ENCODE data around the gene TMEM106A. TPM values are rescaled to one million over a fixed set of nuclear protein-coding genes. Genes with fewer than 3 reads are reported as not detected.
A peak's percentile ranks its signal among the peaks of the same experiment; 100 is the strongest.
"Not testable (repeated sequence)": the region's sequence is repeated elsewhere in the genome, so short reads cannot be mapped to it uniquely, and the experiment has no call there.

The TMEM106A gene
- polyA plus RNA-seq, 2 of the 4 experiments (the other 2 are of a cell fraction) = 1.2 to 2.6 TPM

DNA sequence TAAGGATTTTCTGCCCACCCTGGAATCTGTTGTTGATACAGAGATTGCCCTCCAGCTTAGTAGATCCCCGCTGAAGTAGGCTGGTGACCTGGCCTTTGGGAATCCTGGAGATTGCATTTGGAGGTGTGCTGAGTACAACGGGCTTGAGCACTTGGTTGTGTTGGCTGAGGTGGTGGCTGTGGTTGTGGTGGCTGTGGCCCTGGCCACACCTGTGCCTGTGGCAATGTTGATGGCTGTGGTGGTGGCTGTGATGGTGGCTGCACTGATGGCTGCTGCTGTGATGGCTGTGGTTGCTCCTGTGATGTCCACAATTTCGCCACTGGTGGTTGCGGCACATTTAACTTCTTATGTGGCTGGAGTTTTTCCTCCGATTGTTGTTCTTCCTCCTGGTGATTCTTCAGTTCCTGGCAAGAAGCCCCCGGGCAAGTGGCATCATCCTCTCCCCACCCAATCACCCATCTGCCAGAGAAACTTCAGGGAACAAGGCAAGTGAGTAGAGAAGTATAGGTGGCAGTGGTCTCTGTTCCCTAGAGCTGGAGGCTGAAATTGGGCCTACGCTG is 12.6 kb downstream of the TMEM106A start (continued):
- no peak for TF ChIP-seq ESRRA (IDR thresholded peaks at IDR 0.05; ENCODE audit: borderline replicate concordance, low read length)

DNA sequence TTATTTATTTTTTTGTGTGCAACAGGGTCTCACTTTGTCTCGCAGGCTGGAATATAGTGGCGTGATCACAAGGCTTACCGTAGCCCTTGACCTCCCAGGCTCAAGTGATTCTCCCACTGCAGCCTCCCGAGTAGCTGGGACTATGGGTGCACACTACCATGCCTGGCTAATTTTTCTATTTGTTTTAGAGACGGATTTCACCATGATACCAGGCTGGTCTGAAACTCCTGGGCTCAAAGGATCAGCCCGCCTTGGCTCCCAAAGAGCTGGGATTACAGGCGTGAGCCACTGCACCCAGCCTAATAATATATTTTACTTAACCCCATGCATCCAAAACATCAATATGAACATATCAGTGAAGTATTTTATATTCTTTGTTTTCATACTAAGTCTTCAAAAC is 14.7 kb downstream of the TMEM106A start:
- DNase-seq (ENCODE audit: low read depth in 1 of 2, low spot score in 1 of 2) = no peak
- ChIA-PET CTCF (interaction anchor here (1.0 to 2.3 kb wide), 4 partner anchors 9 to 84 kb away, joined by 3 to 13 read pairs (median 4); no protein-coding TSS in a partner anchor), POLR2A (interaction anchor here (1.4 to 3.4 kb wide), 2 partner anchors 15 to 89 kb away, joined by 3 to 30 read pairs; partner anchors contain the start of gene TMEM106A)
- FAIRE-seq = no peak
- Histone ChIP-seq H3K4me2 (no peak overlapping the region), H3K4me1 (no peaks in the 10 kb centered on the region), H3K9me3 (no peaks in the 10 kb centered on the region), H3K27ac (no peak overlapping the region), H3K4me3 (no peak overlapping the region)
- TF ChIP-seq RARB (CRISPR knock-in tag; IDR thresholded peaks at IDR 0.05) (no peak), TFCP2L1 (CRISPR knock-in tag; IDR thresholded peaks at IDR 0.05) (no peak), GATA3 (IDR thresholded peaks at IDR 0.05; ENCODE audit: borderline replicate concordance) (no peak), MAFK (IDR thresholded peaks at IDR 0.05; ENCODE audit: partially characterized antibody) (no peak), NR3C1 (IDR thresholded peaks at IDR 0.05) (no peak), HDAC2 (IDR thresholded peaks at IDR 0.05) (no peak), POLR2AphosphoS2 (conservative IDR thresholded peaks at IDR 0.05; ENCODE audit: low read length) (no peak), CEBPB (IDR thresholded peaks at IDR 0.05) (no peak), JUNB (IDR thresholded peaks at IDR 0.05) (no peak), RFX5 (IDR thresholded peaks at IDR 0.05) (no peak), REST (IDR thresholded peaks at IDR 0.05) (no peak), RCOR1 (IDR thresholded peaks at IDR 0.05; ENCODE audit: low read depth, low read length) (no peak), NFE2L2 (conservative IDR thresholded peaks at IDR 0.05; ENCODE audit: low read length) (no peak)
- TF ChIP-seq, protein P1, sequence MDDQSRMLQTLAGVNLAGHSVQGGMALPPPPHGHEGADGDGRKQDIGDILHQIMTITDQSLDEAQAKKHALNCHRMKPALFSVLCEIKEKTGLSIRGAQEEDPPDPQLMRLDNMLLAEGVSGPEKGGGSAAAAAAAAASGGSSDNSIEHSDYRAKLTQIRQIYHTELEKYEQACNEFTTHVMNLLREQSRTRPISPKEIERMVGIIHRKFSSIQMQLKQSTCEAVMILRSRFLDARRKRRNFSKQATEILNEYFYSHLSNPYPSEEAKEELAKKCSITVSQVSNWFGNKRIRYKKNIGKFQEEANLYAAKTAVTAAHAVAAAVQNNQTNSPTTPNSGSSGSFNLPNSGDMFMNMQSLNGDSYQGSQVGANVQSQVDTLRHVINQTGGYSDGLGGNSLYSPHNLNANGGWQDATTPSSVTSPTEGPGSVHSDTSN (IDR thresholded peaks at IDR 0.05) = no peak
- TF ChIP-seq, protein P2, sequence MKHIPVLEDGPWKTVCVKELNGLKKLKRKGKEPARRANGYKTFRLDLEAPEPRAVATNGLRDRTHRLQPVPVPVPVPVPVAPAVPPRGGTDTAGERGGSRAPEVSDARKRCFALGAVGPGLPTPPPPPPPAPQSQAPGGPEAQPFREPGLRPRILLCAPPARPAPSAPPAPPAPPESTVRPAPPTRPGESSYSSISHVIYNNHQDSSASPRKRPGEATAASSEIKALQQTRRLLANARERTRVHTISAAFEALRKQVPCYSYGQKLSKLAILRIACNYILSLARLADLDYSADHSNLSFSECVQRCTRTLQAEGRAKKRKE (CRISPR knock-in tag; IDR thresholded peaks at IDR 0.05; ENCODE audit: low read depth) = no peak
- no peak for ATAC-seq
- 92% methylated on average over 7 of the region's 7 CpGs for WGBS (ENCODE audit: missing lambda C conversion rate)

DNA sequence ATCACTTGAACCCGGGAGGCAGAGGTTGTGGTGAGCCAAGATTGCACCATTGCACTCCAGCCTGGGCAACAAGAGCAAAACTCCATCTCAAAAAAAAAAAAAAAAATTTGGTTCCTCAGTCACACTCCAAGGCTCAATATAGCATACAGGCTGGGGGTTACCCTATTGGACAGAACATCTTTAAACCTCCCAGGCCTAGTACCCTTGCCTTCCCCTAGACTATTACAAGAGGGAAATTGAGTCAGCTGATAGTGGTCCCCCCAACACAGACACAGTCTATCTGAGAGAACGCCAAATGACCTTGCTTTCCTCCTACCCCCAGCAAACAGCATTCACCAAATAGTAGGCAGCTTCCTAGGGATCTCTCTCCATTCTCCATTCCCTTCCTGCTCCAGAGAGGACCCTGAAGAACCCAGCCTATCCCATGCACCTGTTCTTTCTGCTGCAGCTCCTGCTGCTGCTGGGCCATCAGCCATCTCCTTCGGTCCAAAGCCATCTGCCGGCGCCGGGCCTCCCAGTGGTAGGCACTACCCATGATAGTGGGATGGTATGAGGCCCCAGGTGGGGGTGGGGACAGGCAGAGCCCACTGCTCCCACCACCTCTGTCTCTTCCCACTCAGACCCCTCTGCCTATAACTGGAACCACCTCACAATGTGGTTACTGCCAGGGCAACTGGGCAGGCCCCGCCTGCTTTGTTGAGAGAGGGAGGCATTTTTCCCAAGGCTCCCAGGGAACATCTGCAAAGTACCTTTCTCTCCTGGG is 16.5 kb downstream of the TMEM106A start, which contains the start of gene CCDC200:
Gene CCDC200, minus strand, starts transcription at position 604 of the 763 bp plus-strand sequence. Its CDS starts 69 bp downstream, at position 535.
- ATAC-seq = peak; percentile 45 to 48; a peak in 5 of 6 replicates
- no CpG with 5 or more reads among the region's 7 CpGs for WGBS (ENCODE audit: missing lambda C conversion rate)
- H3K4me1 ChIP-seq; FAIRE-seq; POLR2A ChIA-PET; H3K4me2 ChIP-seq; H3K4me3 ChIP-seq; H3K27ac ChIP-seq; DNase-seq (ENCODE audit: low read depth in 1 of 2, low spot score in 1 of 2); H3K9me3 ChIP-seq; CTCF ChIA-PET: not testable (repeated sequence)

GRCh38 chr17:43231205-43232020 is 19.7 kb downstream of the TMEM106A start:
- H3K9me3 ChIP-seq; DNase-seq (ENCODE audit: low read depth in 1 of 2, low spot score in 1 of 2); CTCF ChIA-PET; H3K4me1 ChIP-seq; POLR2A ChIA-PET; FAIRE-seq: not testable (repeated sequence)
- Histone ChIP-seq H3K27ac (peak overlapping the region; percentile 3 to 22; a peak in 3 of 6 replicates), H3K4me3 (0 out of 3 replicates have a peak overlapping the region, but pooled peaks have one; percentile 10), H3K4me2 (peak overlapping the region; percentile 3)
- ATAC-seq = peak; percentile 71 to 78; a peak in 5 of 6 replicates
- WGBS (ENCODE audit: missing lambda C conversion rate) = 81% methylated on average over 32 of the region's 40 CpGs

Measured in A549 (cell line).